Fibroblast of lung (primary cell): Measurements from ENCODE around the gene ACSL3.

Source experiments
- CTCF ChIP-seq, 2 donors: IDR thresholded peaks in 1 of 2; conservative IDR thresholded peaks in 1 of 2; 1 replicate in 1 of 2; 2 replicates in 1 of 2; pipeline ENCODE4 v1.5.1; 2011 to 2012; ENCODE audit warnings: low read length in 2 of 2, control low read depth in 1 of 2, inconsistent platforms in 1 of 2, low read depth in 1 of 2, mild to moderate bottlenecking in 1 of 2
- EZH2 ChIP-seq: IDR thresholded peaks from 2 replicates; pipeline ENCODE4 v1.5.1; 2012; ENCODE audit warnings: low read length, control low read depth, mild to moderate bottlenecking; ENCODE audit errors: missing control alignments

- no peak for TF ChIP-seq CTCF (conservative IDR thresholded peaks at IDR 0.05 in 1 of 2, IDR thresholded peaks at IDR 0.05 in 1 of 2; ENCODE audit: low read depth in 1 of 2, low read length in 2 of 2)
- TF ChIP-seq EZH2, result no peak
These were observed 14.6 kb downstream of the ACSL3 start for GRCh38 chr2:222875482-222875881.
